K562 (cell line): ENCODE measurements around the gene HTRA3. TPM values are rescaled to one million over a fixed set of nuclear protein-coding genes. Genes with fewer than 3 reads are reported as not detected.

Experiments
- ATAC-seq: fragments of 200-7000 bp; cut with Tn5 transposase; 3 replicates; pipeline ENCODE4 v1.9.1; 2020; ENCODE audit warnings: moderate library complexity
- BruUV-seq: library from RNA; stranded (reverse); fragments of 400-500 nt; replicated peaks from 2 replicates; lab custom pipeline; 2021; lab: Mats Ljungman, UMichigan
- CTCF ChIA-PET: fragments of 300-600 bp; formaldehyde crosslinking; extraction: SDS; loops from one replicate; lab custom pipeline; 2021; ENCODE audit warnings: low intra/inter-chr PET ratio; lab: Yijun Ruan, JAX
- POLR2A ChIA-PET: fragments of 300-600, 350-650 bp; sonication (Branson Sonifier 250); formaldehyde crosslinking; extraction: SDS; loops from one replicate; lab custom pipeline; 2021; ENCODE audit warnings: antibody characterized with exemption, inconsistent platforms; lab: Yijun Ruan, JAX
- DNase-seq, 4 experiments: peaks; one replicate each; pipeline versions ENCODE4 v3.0.0 to v3.0.0-alpha.2; 2011 to 2018; ENCODE audit warnings: low spot score in 3 of 4, mixed read lengths in 3 of 4; ENCODE audit errors: extremely low read depth in 1 of 4
- FAIRE-seq: peaks from 2 replicates; lab custom pipeline; 2011; peaks lifted over from hg19 to GRCh38; lab: Jason Lieb, UNC
- H2AFZ ChIP-seq: 2 replicates; pipeline ENCODE4 v1.6.0; 2011; ENCODE audit warnings: low read depth, low read length, control low read depth, inconsistent platforms
- H3K27ac ChIP-seq: fragments of 200-600 bp; 3 replicates; pipeline ENCODE4 v1.8.0; 2011; ENCODE audit warnings: low read depth, mild to moderate bottlenecking, control low read depth, inconsistent platforms, low read length, moderate library complexity, mixed read lengths; ENCODE audit errors: extremely low read depth
- H3K27me3 ChIP-seq, 2 experiments: fragments of 300-600 bp in 1 of 2; 2 replicates in 1 of 2; 3 replicates in 1 of 2; pipeline versions ENCODE4 v1.6.0 to v1.8.0; 2011; ENCODE audit warnings: inconsistent platforms in 2 of 2, low read length in 2 of 2, mild to moderate bottlenecking in 1 of 2, mixed read lengths in 1 of 2, moderate library complexity in 1 of 2; ENCODE audit not compliant: control insufficient read depth in 2 of 2, insufficient read depth in 2 of 2
- H3K36me3 ChIP-seq: fragments of 300-600 bp; 3 replicates; pipeline ENCODE4 v1.8.0; 2011; ENCODE audit warnings: mild to moderate bottlenecking, low read length, inconsistent platforms; ENCODE audit not compliant: control insufficient read depth, insufficient read depth
- H3K4me1 ChIP-seq, 2 experiments: fragments of 200-600 bp in 1 of 2; replicated peaks in 1 of 2; 2 replicates in 1 of 2; 3 replicates in 1 of 2; pipeline versions ENCODE4 v1.5.1 to v1.8.0; 2011; ENCODE audit warnings: inconsistent platforms in 2 of 2, low read length in 2 of 2, mild to moderate bottlenecking in 1 of 2, mixed read lengths in 1 of 2, moderate library complexity in 1 of 2; ENCODE audit not compliant: control insufficient read depth in 2 of 2, insufficient read depth in 2 of 2
- H3K4me2 ChIP-seq: 2 replicates; pipeline ENCODE4 v1.6.1; 2011; ENCODE audit warnings: low read length, control low read depth, inconsistent platforms, mixed read lengths; ENCODE audit not compliant: insufficient read depth
- H3K4me3 ChIP-seq: fragments of 200-600 bp; sonication (generic), shearing (Covaris generic); 2 replicates; pipeline ENCODE4 v1.5.1; 2016; ENCODE audit warnings: control low read depth, inconsistent platforms
- H3K79me2 ChIP-seq: fragments of 200-600 bp; 3 replicates; pipeline ENCODE4 v1.8.0; 2011; ENCODE audit warnings: low read length, inconsistent platforms; ENCODE audit not compliant: control insufficient read depth, insufficient read depth
- H3K9ac ChIP-seq, 2 experiments: 2 replicates each; pipeline versions ENCODE4 v1.6.0 to v1.6.1; 2011; ENCODE audit warnings: low read depth in 2 of 2, low read length in 2 of 2, control low read depth in 1 of 2, inconsistent platforms in 1 of 2, mild to moderate bottlenecking in 1 of 2, mixed read lengths in 1 of 2; ENCODE audit not compliant: insufficient read depth in 1 of 2
- H3K9me1 ChIP-seq: one replicate; pipeline ENCODE4 v1.6.0; 2011; ENCODE audit warnings: inconsistent platforms, mild to moderate bottlenecking, low read length, moderate library complexity; ENCODE audit not compliant: control insufficient read depth, insufficient read depth
- H3K9me3 ChIP-seq: replicated peaks from 2 replicates; pipeline ENCODE4 v1.5.1; 2011; ENCODE audit warnings: low read depth, low read length, inconsistent platforms; ENCODE audit not compliant: control insufficient read depth, insufficient read depth
- H4K20me1 ChIP-seq: replicated peaks from 2 replicates; pipeline ENCODE4 v1.6.1; 2011; ENCODE audit warnings: low read length, inconsistent platforms, mixed read lengths; ENCODE audit not compliant: control insufficient read depth, insufficient read depth
- ASH1L ChIP-seq: fragments of 450-650 bp; IDR thresholded peaks from 2 replicates; pipeline ENCODE4 v1.6.1; 2018; ENCODE audit warnings: borderline replicate concordance, mild to moderate bottlenecking, low read depth; ENCODE audit not compliant: partially characterized antibody
- ATF4 ChIP-seq: fragments of 450-650 bp; formaldehyde crosslinking; IDR thresholded peaks from 2 replicates; pipeline ENCODE4 v1.4.0; 2022; ENCODE audit warnings: mild to moderate bottlenecking, moderate library complexity
- FIP1L1 ChIP-seq: fragments of 200-400 bp; formaldehyde crosslinking; IDR thresholded peaks from 2 replicates; pipeline ENCODE4 v1.6.1; 2018; ENCODE audit warnings: mild to moderate bottlenecking, low read depth, low read length; ENCODE audit not compliant: poor library complexity, severe bottlenecking
- HES1 ChIP-seq: fragments of 450-650 bp; IDR thresholded peaks from 2 replicates; pipeline ENCODE4 v1.6.1; 2016; ENCODE audit warnings: low read depth, mild to moderate bottlenecking, moderate library complexity
- MYNN ChIP-seq, 2 experiments: sonication (generic); formaldehyde crosslinking in 1 of 2; IDR thresholded peaks; 2 replicates each; pipeline versions ENCODE4 v1.5.0 to v1.6.1; 2016 to 2020; ENCODE audit warnings: antibody characterized with exemption in 1 of 2, missing genetic modification reagents in 1 of 2
- NFIC ChIP-seq: fragments of 450-650 bp; IDR thresholded peaks from 2 replicates; pipeline ENCODE4 v1.6.1; 2017; ENCODE audit warnings: mild to moderate bottlenecking, inconsistent platforms
- RBFOX2 ChIP-seq: fragments of 200-400 bp; formaldehyde crosslinking; IDR thresholded peaks from 2 replicates; pipeline ENCODE4 v1.6.1; 2017; ENCODE audit warnings: low read depth, mild to moderate bottlenecking, low read length, moderate library complexity
- THRA ChIP-seq: fragments of 450-650 bp; IDR thresholded peaks from 2 replicates; pipeline ENCODE4 v1.6.1; 2017; ENCODE audit warnings: mild to moderate bottlenecking, moderate library complexity
- ZBTB11 ChIP-seq, 3 experiments: fragments of 200-800 bp in 1 of 3; fragments of 250-450 bp in 1 of 3; fragments of 450-650 bp in 1 of 3; sonication (Bioruptor Pico) in 1 of 3; sonication (Bioruptor generic) in 1 of 3; formaldehyde crosslinking in 1 of 3; IDR thresholded peaks; 2 replicates each; pipeline versions ENCODE4 v1.6.1 to v1.8.0; 2016 to 2022; ENCODE audit warnings: mild to moderate bottlenecking in 2 of 3, missing genetic modification characterization in 2 of 3, missing compliant biosample characterization in 1 of 3, moderate library complexity in 1 of 3
- ZNF174 ChIP-seq: fragments of 250-450 bp; sonication (Bioruptor Pico); IDR thresholded peaks from 2 replicates; pipeline ENCODE4 v1.4.0; 2020; ENCODE audit warnings: mild to moderate bottlenecking
- ZNF282 ChIP-seq: sonication (generic); formaldehyde crosslinking; IDR thresholded peaks from 2 replicates; pipeline ENCODE4 v1.8.1; 2023; ENCODE audit warnings: missing genetic modification reagents
- WGBS: fragments of 100-300 bp; shearing (Covaris generic); methylation state at CpG from one replicate; pipeline ENCODE4 v1.1.6; 2016; ENCODE audit warnings: low coverage, mixed read lengths; ENCODE audit not compliant: insufficient coverage; ENCODE audit errors: missing lambda C conversion rate; 5-methylcytosine and 5-hydroxymethylcytosine counted together
- in situ Hi-C: fragments of 300-500 bp; cut with MboI; formaldehyde crosslinking; loops from 4 replicates; pipeline ENCODE4 v1.15.0; 2018; ENCODE audit warnings: inconsistent platforms, mixed read lengths
- intact Hi-C: fragments of 100-400 bp; cut with micrococcal nuclease; formaldehyde crosslinking; loops from 2 replicates; pipeline ENCODE4 v1.14.2; 2022
- polyA plus RNA-seq, 8 experiments: library from polyadenylated mRNA; depleted of rRNA in 4 of 8; stranded (reverse) in 5 of 8; unstranded in 3 of 8; fragments of >200 nt; fragmentation: Nextera tagmentation in 2 of 8; fragmentation: Illumina TruSeq in 1 of 8; extraction: Ambion mirVana in 2 of 8; extraction: Trizol in 1 of 8; gene quantifications; 2 replicates each; pipeline versions ENCODE4 v1.2.1 to v1.2.3, GENCODE V29; 2011 to 2014; ENCODE audit warnings: inconsistent platforms in 1 of 8, missing spikeins in 1 of 8
- total RNA-seq, 7 experiments: library from RNA; depleted of rRNA in 6 of 7; stranded (reverse); fragments of >200 nt in 6 of 7; fragmentation: Illumina TruSeq in 2 of 7; extraction: Trizol in 2 of 7; gene quantifications; 2 replicates each; pipeline versions ENCODE4 v1.2.1 to v1.2.3, GENCODE V29; 2011 to 2021; ENCODE audit warnings: low replicate concordance in 1 of 7

HTRA3 gene
- total and polyA plus RNA-seq, 9 of the 15 experiments (the other 6 are each of a cell fraction or from before 2014, with no cell fraction given): 0.04 TPM; not detected in 8

GRCh38 chr4:8270418-8270771 is 841 bp downstream of the HTRA3 start:
- CTCF ChIA-PET: no interaction called here
- no peak overlapping the region for H3K4me2 ChIP-seq
- no peak for DNase-seq
- TF ChIP-seq ATF4 (CRISPR knock-in tag): no peak
- TF ChIP-seq ASH1L: no peak
- TF ChIP-seq FIP1L1: no peak
- TF ChIP-seq NFIC: no peak
- TF ChIP-seq ZBTB11 (CRISPR knock-in tag; IDR thresholded peaks at IDR 0.05): no peak
- TF ChIP-seq MYNN (IDR thresholded peaks at IDR 0.05): no peak
- TF ChIP-seq MYNN (CRISPR knock-in tag; IDR thresholded peaks at IDR 0.05): no peak
- TF ChIP-seq HES1: no peak
- no peak for TF ChIP-seq RBFOX2
- TF ChIP-seq ZNF282 (CRISPR knock-in tag): no peak
- TF ChIP-seq THRA: no peak
- TF ChIP-seq ZNF174: no peak

More at GRCh38 chr4:8270418-8270771, 841 bp downstream of the HTRA3 start:
- H3K27ac ChIP-seq: no peak overlapping the region
- H2AFZ ChIP-seq: no peak overlapping the region
- H3K9ac ChIP-seq: no peak overlapping the region
- 21% methylated on average over 8 of the region's 11 CpGs for WGBS
- H3K4me3 ChIP-seq: no peak overlapping the region
- H3K4me1 ChIP-seq: peaks cover 0 to 28% of the 10 kb centered on the region in 2 experiments; a peak in 4 of 5 replicates
- intact Hi-C loops (no loop called here), in situ Hi-C loops (no loop called here)
- FAIRE-seq: no peak
- no peaks in the 10 kb centered on the region for H3K9me3 ChIP-seq
- H4K20me1 ChIP-seq: no peaks in the 10 kb centered on the region
- H3K36me3 ChIP-seq: no peaks in the 10 kb centered on the region
- BruUV-seq: no TSS peak
- peaks cover 0 to 45% of the 10 kb centered on the region in 2 experiments for H3K27me3 ChIP-seq
- H3K9me1 ChIP-seq: peaks cover 4% of the 10 kb centered on the region
- H3K79me2 ChIP-seq: no peaks in the 10 kb centered on the region
- POLR2A ChIA-PET: interaction anchor here (1.1 kb wide), 1 partner anchor 25 kb away, joined by 3 read pairs; no protein-coding TSS in a partner anchor
- no peak for ATAC-seq
